NB4 (cell line): ENCODE results near the gene CLCNKB.

ENCODE experiments used
- POLR2A ChIP-seq: IDR thresholded peaks from 2 replicates; pipeline ENCODE4 v1.6.1; 2011; ENCODE audit warnings: mild to moderate bottlenecking; ENCODE audit not compliant: insufficient read length; ENCODE audit errors: extremely low read depth
- TF ChIP-seq, protein P1 (sequence below): IDR thresholded peaks from one replicate; pipeline ENCODE4 v1.5.1; 2012; ENCODE audit warnings: low read depth, low read length
- TF ChIP-seq, protein P2 (sequence below): IDR thresholded peaks from 2 replicates; pipeline ENCODE4 v1.6.1; 2011; ENCODE audit warnings: low read depth, low read length

- TF ChIP-seq, protein P1, sequence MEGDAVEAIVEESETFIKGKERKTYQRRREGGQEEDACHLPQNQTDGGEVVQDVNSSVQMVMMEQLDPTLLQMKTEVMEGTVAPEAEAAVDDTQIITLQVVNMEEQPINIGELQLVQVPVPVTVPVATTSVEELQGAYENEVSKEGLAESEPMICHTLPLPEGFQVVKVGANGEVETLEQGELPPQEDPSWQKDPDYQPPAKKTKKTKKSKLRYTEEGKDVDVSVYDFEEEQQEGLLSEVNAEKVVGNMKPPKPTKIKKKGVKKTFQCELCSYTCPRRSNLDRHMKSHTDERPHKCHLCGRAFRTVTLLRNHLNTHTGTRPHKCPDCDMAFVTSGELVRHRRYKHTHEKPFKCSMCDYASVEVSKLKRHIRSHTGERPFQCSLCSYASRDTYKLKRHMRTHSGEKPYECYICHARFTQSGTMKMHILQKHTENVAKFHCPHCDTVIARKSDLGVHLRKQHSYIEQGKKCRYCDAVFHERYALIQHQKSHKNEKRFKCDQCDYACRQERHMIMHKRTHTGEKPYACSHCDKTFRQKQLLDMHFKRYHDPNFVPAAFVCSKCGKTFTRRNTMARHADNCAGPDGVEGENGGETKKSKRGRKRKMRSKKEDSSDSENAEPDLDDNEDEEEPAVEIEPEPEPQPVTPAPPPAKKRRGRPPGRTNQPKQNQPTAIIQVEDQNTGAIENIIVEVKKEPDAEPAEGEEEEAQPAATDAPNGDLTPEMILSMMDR = no peak
- no peak for TF ChIP-seq POLR2A
- TF ChIP-seq, protein P2, sequence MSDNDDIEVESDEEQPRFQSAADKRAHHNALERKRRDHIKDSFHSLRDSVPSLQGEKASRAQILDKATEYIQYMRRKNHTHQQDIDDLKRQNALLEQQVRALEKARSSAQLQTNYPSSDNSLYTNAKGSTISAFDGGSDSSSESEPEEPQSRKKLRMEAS = no peak
Measured at GRCh38 chr1:16017461-16018303, 25.9 kb upstream of the CLCNKB start, which contains the start of gene HSPB7.
